Amniotic stem cell (primary cell): Measurements from ENCODE around the gene ASS1.
"Not testable (repeated sequence)": the region's sequence is repeated elsewhere in the genome, so short reads cannot be mapped to it uniquely, and the experiment has no call there.

Experiments
- DNase-seq: peaks from one replicate; lab custom pipeline; 2025; lab: John Stamatoyannopoulos, UW

The ASS1 gene

DNA sequence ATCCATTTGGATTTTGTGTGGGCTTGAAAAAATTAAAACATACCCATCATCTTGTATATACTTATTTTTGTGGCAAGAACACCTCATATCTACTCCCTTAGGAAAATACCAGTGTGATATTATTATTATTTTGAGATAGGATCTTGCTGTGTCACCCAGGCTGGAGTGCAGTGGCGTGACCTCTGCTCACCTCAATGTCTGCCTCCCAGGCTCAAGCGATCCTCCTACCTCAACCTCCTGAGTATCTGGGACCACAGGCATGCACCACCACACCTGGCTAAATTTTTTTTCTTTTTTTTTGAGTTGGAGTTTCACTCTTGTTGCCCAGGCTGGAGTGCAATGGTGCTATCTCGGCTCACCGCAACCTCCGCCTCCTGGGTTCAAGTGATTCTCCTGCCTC lies 10.1 kb upstream of the ASS1 start:
- DNase-seq: not testable (repeated sequence)

DNA sequence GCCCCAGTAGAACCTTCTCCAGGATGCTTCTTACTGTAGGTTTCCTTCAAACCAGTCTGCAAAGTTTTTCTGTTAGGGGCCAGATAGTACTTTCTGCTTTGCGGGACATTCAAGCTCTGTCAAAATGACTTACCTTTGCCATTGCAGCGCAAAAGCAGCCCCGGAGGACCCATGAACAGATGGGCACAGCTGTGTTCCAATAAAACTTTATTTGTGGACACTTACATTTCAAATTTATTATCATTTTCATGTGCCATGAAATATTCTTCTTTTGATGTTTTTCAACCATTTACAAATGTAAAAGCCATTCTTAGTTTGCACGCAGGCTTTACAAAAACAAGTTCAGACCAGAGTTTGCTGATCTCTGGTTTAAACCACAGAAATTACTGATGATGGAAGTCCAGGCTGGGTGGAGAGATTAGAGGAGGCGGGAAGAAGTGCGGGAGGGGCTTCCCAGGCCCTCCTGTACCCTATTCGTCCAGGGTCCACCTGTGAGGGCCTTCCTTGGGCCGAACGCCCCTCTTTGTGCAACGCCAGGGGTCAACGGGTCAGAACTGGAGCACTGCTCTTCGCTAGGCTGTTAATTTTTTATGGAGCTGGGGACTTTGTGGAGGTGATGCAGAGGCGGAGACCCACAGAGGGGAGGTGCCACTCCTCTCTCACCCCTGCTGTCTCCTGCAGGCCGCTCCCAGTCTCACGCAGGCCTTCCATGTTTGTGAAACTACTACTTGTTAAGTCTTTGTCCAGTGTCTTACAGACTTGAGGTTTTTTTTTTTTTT lies 7.6 kb upstream of the ASS1 start:
- DNase-seq: no peak

DNA sequence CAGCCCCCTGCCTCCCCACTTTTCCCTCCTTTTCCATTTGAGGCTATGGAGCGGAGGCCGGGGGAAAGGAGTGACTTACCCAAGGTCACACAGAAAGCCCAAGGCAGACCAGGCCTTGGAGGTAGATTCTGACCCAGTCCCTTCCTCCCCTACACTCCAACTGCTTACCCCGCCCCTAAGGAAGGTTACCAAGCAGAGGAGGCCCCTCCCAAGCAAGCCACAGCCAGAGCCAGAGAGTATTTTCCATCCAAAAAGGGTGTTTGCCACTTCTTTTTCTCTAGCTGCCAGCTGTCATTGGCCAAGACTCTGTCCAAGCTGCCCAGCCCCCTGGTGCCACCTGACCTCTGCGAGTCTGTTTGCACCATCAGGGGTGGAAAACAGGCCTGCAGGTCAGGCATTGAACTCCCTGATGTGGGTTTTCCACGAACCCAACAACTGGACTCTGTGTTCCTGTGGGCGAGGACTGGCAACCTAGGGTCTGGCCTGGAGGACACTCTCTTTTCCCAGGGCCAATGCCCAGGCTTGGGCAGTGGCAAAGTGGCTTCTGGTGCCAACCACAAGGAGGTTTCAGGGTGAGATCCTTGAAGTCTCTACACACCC lies 6.3 kb upstream of the ASS1 start:
- no peak for DNase-seq

DNA sequence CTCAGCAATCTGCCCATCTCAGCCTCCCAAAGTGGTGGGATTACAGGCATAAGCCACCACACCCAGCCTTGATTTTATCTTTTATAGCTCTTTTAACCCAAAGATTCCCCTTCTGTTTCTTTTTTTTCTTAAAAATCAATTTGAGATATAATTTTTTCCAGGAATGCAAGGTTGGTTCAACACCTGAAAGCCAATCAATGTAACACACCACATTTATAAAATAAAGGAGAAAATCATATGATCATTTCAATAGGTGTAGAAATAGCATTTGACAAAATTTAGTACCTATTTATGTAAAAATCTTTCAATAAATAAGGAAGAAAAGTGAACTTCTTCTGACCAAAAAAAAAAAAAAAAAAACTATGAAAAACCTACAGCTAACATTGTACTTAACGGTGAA lies 3.7 kb upstream of the ASS1 start:
- DNase-seq: no peak

DNA sequence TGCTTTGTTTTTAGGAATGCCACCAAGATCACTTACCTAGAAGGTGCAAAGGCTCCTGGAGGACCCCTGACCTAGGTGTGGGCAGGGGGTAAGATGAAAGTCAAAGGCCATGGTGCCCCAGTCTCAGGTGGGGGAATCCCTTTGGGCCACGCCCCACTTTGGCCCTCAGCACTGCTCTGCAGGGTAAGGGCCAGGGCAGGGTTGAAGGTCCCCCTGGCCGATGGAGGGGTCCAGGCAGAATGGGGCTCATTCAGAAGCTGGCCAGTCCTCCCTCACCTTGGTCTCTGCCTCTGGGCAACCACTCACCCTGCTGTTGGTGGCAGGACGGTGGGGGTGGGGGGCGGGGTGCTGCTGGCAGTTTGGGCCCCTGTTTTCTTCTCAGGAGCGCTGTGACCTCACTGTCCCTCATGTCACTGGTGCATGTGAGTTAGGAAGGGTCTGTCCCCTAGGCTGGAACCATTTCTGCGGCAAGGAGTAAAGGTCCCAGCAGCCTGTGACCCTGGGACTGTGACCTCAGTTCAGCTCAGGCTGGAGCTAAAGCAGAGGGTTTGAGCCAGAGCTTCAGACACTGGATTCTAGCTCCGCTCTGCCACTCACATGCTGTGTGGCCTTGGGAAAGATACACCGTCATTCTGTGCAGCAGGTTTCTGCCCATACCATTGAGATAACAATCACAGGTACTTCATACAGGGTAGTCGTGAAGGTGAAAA lies 1.9 kb upstream of the ASS1 start:
- no peak for DNase-seq

DNA sequence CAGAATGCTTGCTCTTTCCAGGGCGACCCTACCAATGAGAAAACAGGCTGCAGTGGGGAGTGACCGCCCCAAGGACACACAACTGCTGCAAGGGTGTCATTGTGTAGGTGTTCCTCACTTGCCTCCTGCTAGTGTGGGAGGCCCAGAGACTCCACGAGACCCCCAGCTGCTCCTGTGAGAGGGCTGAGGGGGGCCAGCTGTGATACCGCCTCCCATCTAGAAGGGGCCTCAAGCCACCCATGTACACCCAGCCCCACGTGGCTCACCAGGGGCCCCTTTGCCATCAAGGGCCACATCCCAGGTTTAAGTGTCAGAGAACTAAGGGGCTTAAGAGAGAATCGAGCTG lies 1.3 kb upstream of the ASS1 start:
- DNase-seq: no peak

DNA sequence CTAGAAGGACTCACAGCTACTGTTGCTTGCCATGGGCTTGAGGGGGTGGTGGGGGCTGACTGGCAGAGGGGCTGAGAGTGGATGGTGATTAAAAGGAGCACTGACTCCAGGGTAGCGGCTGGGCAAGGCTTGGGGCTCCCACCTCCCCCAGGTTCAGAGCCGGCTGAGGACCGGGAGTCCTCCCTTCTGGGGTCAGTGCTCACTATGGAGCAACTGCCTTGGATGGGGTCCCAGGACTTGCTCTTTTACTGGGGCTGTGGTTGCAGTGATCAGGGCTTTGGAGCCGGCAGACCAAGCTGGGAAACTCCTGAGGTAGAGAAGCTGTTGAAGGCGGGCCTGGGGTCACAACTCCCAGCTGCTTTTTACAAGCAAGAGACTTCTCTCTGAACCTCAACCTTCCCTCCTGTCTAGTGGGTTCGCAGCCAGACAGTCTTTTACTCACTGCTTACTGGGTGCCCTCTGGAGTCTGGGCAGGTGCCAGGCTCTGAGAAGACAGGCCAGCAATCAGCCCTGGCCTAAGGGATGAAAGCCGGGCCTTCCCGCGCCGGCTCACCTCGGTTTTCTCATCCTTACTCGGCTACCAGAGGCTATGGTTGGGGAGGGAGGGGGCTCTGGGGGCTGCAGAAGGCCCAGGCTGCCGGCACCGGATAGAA lies 795 bp upstream of the ASS1 start:
- DNase-seq: no peak

DNA sequence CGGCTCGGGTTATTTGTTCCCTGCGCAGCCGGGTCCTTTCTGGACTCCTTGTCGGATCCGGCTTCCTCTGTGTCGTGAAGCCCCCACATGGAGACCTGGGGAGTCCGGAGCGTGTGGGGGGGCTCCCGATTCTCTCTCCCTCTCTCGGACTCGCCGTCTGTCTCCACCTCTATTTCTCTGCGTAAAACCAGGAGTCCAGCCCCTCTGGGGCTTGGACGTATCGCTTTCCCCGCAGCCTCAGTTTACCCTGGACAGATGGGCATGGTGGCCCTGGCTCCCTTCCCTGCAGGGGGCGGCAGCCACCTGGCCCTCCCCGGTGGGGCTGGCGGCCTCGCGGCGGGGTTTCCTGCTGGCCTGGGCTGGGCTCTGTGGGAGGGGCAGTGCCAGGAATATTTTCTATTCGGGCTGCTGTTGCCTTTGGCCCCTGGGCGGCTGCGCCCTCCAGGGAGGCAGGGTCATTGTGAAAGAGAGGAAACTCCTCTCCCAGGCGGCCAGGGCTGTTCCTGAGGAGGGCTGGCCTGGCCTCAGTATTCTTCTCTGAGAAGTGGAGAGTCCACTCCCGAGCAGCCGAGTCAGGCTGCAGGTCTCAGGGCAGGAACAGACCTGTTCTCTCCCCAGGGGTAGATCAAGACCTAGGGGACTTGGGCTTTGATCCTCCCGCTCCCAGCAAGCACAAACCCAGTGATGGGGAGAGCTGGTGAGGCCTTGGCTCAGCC lies 665 bp downstream of the ASS1 start:
- DNase-seq: no peak

DNA sequence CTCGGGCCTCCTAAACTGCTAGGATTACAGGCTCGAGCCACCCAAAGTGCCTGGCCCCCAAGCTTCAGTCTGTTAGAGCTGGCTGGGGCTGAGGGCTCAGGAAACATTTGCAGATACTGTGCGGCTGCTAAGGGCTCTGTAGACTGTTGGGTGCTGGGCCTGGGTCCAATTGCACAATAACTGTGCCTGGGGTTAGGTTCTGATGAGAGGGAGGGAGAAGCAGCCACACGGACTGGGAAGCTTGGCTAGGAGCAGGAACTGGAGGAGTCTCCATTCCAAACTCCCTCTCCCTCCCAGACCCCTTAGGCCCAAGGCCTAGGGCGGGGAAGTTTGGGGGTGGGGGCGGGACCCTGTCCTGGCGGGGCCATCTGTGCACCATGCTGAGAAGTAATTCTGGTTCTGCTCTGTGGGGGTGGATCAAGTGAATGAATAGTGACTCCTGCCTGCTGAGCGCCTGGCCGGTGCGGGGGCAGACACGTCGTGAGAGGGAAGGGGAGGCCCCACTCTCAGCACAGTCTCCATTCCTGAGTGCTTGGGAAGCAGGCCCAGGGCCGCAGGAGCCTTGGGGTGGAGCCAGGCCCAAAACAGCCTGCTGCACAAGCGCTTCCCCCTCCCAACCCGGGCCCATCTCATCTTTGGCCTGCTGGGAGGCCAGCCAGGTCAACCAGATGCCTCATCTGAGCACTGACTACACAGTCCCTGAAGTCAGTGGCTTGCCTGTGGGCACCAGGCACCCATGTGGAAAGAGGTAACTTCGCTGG lies 1.5 kb downstream of the ASS1 start:
- peak; percentile 53 for DNase-seq

DNA sequence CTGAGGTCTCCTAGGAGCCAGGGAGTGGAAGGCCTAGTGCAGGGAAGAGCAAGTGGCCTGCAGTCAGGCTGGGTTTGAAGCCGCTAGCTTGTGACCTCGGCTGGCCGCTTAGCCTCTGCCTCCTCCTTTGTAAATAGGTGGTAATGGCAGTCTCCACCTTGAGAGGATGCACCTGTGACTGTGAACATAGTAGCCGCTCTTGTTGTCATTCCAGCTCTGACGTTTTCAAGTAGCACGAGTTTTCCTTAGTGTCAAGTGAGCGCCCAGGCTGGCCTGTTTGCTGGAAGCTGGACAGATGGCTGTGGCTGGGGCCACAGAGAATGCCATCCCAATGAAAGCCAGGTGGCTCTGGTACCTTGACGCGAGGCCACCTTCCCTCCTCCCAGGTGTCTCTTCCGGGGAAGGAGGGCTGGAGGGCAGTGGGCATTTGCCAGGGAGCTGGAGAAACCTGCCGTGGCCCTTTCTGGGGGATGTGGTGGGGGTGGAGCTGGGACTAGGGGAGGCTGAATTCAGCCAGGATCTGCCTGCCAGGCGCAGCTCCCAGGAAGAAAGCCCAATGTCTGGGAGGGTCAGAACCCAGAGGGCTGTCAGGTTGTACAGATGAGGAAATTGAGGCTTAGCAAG lies 2.5 kb downstream of the ASS1 start:
- DNase-seq: no peak

DNA sequence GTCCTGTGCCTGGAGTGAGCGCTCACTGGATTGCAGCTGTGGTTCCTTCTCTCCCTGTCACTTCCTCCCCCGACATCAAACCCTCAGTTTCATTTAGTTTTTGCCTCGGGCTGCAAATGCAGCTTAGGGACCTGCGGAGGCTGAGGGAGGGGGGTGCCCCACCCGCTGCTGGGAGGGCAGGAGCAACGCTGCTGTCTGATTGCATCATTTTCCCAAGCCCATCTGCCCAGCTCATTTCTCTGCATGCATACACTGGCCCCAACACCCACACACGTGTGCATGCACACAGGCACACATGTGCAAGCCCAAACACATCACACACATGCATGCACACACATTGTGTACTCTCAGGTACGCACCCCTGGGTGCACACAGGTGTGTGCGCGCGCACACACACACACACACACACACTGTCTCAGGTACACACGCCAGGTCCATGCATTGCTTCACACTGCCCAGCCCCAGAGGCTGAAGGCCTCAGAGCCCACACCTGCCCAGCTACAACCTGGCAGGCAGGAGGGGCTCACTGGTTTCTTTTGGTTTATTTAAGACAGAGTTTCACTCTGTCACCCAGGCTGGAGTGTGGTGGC lies 3.4 kb downstream of the ASS1 start:
- DNase-seq: no peak

DNA sequence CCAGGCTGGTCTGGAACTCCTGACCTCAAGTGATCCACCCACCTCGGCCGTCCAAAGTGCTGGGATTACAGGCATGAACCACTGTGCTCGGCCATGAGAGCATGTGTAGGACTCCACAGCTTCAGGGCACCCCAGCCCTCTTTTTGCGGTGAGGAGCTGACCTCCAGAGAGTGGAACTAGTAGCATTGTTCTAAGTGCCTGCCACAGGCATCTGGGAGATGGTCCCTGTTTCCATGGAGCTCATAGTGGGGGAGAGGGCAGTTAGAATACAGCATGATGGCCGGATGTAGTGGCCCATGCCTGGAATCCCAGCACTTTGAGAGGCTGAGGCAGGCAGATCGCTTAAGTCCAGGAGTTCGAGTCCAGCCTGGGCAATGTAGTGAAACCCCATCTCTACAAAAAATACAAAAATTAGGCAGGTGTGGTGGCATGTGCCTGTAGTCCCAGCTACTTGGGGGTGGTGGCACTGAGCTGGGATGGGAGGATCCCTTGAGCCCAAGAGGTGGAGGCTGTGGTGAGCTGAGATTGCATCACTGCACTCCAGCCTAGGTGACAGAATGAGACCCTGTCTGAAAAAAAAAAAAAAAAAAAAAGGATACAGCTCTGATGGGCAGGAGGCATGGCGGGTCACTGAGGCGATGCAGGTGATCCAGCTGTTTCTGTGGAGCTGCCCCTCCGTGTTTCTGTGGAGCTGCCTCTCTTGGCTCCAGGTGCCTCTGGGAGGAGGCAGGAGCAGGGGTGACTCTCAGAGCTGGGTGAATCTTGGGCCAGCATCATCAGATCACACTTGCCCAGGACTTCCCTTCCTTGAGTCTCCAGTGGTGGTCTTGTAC lies 4.2 kb downstream of the ASS1 start:
- DNase-seq: no peak

DNA sequence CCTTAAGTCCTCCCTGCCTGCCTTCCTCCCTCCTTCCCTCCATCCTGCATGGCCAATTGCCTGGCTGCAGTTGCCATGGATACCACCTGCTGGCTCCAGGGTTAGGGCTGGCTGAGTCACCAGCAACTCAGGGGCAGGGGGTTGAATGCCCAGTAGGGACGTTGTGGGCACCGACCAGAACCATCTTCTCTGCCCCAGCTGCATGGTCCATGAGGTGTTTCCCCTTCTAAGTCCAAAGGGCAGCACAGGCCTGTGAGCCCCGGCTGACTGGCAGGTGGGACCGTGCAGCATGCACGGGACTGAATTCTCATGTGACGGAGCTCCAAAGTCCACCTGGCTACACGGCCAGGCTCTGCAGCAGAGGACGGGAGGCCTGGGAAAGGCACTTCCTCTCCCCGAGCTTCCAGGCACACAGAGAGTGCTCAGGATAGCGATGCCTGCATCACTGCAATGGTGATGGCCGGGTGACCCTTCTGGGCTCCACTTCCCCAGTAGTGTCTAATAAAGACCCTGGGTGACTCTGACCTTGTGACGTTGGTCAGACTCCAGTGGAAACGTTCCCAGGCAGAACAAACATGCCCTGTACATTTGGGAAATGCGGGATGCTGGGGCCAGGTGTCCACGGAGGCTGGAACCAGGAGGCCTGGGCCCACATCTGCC lies 5.7 kb downstream of the ASS1 start:
- no peak for DNase-seq

DNA sequence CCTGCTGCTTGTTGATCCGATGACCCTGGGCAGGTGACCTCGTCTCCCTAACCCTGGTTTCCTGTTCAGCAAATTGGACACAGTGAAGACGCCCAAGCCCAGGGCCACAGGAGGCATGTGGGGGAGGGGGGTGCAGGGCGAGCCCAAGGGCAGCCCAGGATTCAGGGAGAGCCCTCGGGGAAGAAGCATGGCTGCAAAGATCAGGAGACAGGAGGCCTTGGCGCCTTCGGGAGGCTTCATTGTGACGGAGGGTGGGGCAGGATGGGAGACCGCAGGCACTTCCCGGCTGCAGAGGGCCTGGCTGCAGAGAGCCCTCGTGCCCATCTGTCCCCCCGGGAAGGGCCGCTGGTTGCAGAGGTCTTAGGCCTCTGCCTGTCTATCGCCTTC lies 6.2 kb downstream of the ASS1 start:
- DNase-seq: no peak

DNA sequence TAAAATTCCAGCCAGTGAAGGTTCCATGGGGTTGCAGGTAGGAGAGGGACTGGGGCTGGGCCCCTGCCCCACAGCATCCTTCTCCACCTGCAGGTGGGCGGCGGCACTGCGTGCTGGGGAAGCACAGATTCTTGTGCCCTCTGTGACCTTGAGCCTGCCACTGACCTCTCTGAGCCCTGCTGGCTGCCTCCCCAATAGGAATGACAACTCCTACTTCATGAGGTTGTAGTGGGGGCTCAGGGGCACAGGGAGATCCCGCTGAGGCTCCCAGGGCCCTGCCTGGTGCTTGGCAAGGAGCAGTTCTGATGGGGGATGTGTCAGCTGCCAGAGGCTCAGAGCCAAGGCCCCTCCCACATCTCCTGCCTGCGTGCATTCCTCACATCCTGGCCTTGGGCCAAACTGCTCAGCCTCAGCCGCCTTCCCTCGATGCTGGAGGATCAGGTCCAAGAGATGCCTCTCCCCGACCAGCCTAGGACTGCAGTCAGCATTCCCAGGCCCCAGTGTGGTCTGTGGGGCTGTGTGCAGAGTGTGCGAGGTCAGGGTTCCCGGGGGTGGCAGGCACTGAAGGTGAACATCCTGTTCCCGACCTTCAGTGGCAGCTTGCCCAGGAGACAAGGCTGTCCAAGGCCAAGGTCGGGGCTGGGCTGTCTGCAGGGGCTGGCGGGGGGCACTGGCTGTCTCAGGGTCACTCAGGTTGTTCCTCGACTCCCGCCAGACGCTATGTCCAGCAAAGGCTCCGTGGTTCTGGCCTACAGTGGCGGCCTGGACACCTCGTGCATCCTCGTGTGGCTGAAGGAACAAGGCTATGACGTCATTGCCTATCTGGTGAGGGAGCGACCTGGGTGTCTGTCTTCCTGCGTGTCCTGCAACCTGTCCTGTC lies 7.0 kb downstream of the ASS1 start:
- DNase-seq: peak; percentile 70

DNA sequence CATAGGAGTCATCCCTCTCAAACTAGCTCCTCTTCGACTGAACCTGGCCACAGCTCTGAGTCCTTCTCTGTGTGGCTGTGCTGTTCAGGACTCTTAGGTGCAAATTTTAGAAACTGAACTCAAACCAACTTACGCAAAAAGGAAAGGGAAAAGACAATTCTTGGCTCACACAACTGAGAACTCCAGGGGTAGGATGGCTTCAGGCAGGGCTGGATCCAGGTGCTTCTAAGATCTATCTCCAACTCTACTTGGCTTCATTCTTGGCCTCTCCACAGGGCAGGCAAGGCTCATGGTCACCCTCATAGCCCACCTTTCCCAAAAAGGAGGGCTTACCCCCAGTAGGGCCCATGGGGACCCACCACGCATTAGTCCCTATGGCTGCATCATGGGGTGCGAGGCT lies 8.1 kb downstream of the ASS1 start:
- DNase-seq: no peak

DNA sequence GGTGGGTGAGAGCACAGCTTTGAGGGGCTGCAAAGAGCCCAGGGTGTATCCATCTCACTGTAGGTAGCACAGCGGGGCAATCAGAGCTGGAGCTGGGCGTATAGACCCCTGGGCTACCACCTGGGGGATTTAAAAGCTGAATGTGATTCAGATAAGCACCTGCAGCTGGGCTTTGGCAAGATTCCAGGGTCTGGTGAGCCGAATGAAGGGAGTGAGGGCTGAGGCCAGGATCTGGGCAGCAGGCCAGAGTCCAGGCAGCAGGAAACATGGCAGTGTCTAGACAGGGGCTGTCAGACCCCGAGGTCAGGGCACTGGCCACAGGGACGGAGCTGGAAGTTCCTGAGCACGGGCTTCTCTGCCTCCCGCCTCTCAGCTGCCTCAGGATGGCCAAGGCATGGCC lies 8.7 kb downstream of the ASS1 start:
- no peak for DNase-seq

DNA sequence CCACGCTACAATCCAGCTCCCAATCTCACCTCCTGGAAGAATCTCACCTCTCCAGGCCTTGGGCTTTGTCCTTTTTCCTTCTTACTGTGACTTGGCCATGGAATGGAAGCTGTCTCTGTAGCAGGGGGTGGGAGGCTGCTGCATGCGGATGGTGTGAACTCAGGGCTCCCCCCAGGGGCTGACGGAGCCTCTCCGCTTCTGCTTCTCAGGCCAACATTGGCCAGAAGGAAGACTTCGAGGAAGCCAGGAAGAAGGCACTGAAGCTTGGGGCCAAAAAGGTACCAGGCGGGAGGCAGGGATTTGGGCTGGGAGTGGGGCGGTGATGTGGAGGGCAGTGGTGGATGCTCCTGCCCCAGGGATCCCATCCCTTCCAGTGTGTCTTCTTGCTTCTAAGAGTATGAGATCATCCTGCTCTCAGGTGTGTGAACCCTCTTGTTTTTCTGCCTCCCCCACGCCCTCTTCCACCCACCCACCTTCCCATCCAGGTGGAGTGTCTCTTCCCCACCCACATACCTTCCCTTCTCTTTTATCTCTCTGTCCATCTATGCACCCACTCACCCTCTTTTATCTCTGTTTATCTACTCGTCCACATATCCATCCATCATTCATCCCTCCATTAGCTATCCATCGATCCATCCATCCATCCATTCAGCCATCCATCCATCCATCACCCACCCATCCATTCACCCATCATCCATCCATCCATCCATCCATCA lies 9.5 kb downstream of the ASS1 start:
- no peak for DNase-seq
